ENCODE results near the gene WNT7A. TPM values are rescaled to one million over a fixed set of nuclear protein-coding genes. Genes with fewer than 3 reads are reported as not detected.
"Not testable (repeated sequence)": the region's sequence is repeated elsewhere in the genome, so short reads cannot be mapped to it uniquely, and the experiment has no call there.

WNT7A gene
- 0.23 TPM for polyA plus RNA-seq

- H3K27ac Mint-ChIP-seq, result no peak within 1 kb of the TSS
- H3K27me3 Mint-ChIP-seq, result peaks cover 51% of the 10 kb centered on the region
- peaks cover 0 to 3% (median 0%) of the 10 kb centered on the region in 3 donors for H3K9me3 Mint-ChIP-seq
- H3K4me1 Mint-ChIP-seq, result peaks cover 0 to 3% (median 0%) of the 10 kb centered on the region in 3 donors
- peak within 1 kb of the TSS; percentile 10 to 64 (median 59) for H3K4me3 Mint-ChIP-seq
- peaks cover 2% of the 10 kb centered on the region for H3K36me3 Mint-ChIP-seq
Observed at GRCh38 chr3:13879946-13880810, at the start of gene WNT7A. TSS of gene WNT7A (minus strand) at chr3:13880071. CDS start at chr3:13879816, 255 bp downstream.

- not testable (repeated sequence) for H3K27ac Mint-ChIP-seq, H3K36me3 Mint-ChIP-seq, H3K4me1 Mint-ChIP-seq, H3K4me3 Mint-ChIP-seq
- Mint-ChIP-seq H3K9me3 (peaks cover 17 to 27% (median 22%) of the 10 kb centered on the region in 3 donors), H3K27me3 (peaks cover 13% of the 10 kb centered on the region)
Observed at GRCh38 chr3:13928741-13929140, 48.9 kb upstream of the WNT7A start.

GRCh38 chr3:13927295-13927694 lies 47.4 kb upstream of the WNT7A start:
- peaks cover 5% of the 10 kb centered on the region for H3K27me3 Mint-ChIP-seq
- H3K36me3 Mint-ChIP-seq, result peaks cover 4% of the 10 kb centered on the region
- H3K27ac Mint-ChIP-seq, result no peak overlapping the region
- H3K4me3 Mint-ChIP-seq, result no peak overlapping the region
- H3K4me1 Mint-ChIP-seq, result no peaks in the 10 kb centered on the region
- peaks cover 17 to 27% (median 23%) of the 10 kb centered on the region in 3 donors for H3K9me3 Mint-ChIP-seq

- Mint-ChIP-seq H3K4me1 (peaks cover 0 to 1% (median 0%) of the 10 kb centered on the region in 3 donors), H3K9me3 (peaks cover 20 to 45% (median 31%) of the 10 kb centered on the region in 3 donors), H3K4me3 (no peak overlapping the region), H3K27ac (no peak overlapping the region), H3K36me3 (no peaks in the 10 kb centered on the region), H3K27me3 (no peaks in the 10 kb centered on the region)
Observed at GRCh38 chr3:13916375-13916774, 36.5 kb upstream of the WNT7A start.

- Mint-ChIP-seq H3K36me3 (peaks cover 3% of the 10 kb centered on the region), H3K4me3 (no peak overlapping the region), H3K9me3 (peaks cover 24 to 47% (median 37%) of the 10 kb centered on the region in 3 donors), H3K4me1 (peaks cover 0 to 1% (median 0%) of the 10 kb centered on the region in 3 donors), H3K27ac (no peak overlapping the region), H3K27me3 (peaks cover 2% of the 10 kb centered on the region)
Observed at GRCh38 chr3:13902648-13903238, 22.9 kb upstream of the WNT7A start.

- Mint-ChIP-seq H3K4me3 (no peak overlapping the region), H3K4me1 (no peaks in the 10 kb centered on the region), H3K27me3 (peaks cover 2% of the 10 kb centered on the region), H3K36me3 (peaks cover 3% of the 10 kb centered on the region), H3K9me3 (peaks cover 24 to 44% (median 37%) of the 10 kb centered on the region in 3 donors), H3K27ac (no peak overlapping the region)
Observed at GRCh38 chr3:13901935-13902584, 22.2 kb upstream of the WNT7A start.

GRCh38 chr3:13898346-13898745 lies 18.5 kb upstream of the WNT7A start:
- Mint-ChIP-seq H3K4me1 (peaks cover 0 to 12% (median 3%) of the 10 kb centered on the region in 3 donors), H3K9me3 (peaks cover 12 to 22% (median 16%) of the 10 kb centered on the region in 3 donors), H3K4me3 (no peak overlapping the region), H3K27ac (no peak overlapping the region), H3K36me3 (peaks cover 3% of the 10 kb centered on the region), H3K27me3 (peaks cover 9% of the 10 kb centered on the region)

GRCh38 chr3:13896473-13897154 lies 16.7 kb upstream of the WNT7A start:
- peak overlapping the region; percentile 2 to 95 (median 68) for H3K27ac Mint-ChIP-seq
- H3K4me3 Mint-ChIP-seq, result peak overlapping the region; percentile 68 to 96 (median 90)
- H3K9me3 Mint-ChIP-seq, result peaks cover 9 to 22% (median 9%) of the 10 kb centered on the region in 3 donors
- peaks cover 3% of the 10 kb centered on the region for H3K36me3 Mint-ChIP-seq
- peaks cover 0 to 13% (median 3%) of the 10 kb centered on the region in 3 donors for H3K4me1 Mint-ChIP-seq
- peaks cover 9% of the 10 kb centered on the region for H3K27me3 Mint-ChIP-seq

- Mint-ChIP-seq H3K4me1 (peaks cover 0 to 22% (median 5%) of the 10 kb centered on the region in 3 donors), H3K27me3 (peaks cover 13% of the 10 kb centered on the region), H3K27ac (peak overlapping the region; percentile 50 to 95 (median 86)), H3K4me3 (peak overlapping the region; percentile 85 to 96 (median 92)), H3K9me3 (peaks cover under 1 to 14% (median 5%) of the 10 kb centered on the region in 3 donors), H3K36me3 (no peaks in the 10 kb centered on the region)
Observed at GRCh38 chr3:13895155-13896105, 15.6 kb upstream of the WNT7A start.

- peaks cover 0 to 11% (median 5%) of the 10 kb centered on the region in 3 donors for H3K9me3 Mint-ChIP-seq
- peaks cover 0 to 22% (median 5%) of the 10 kb centered on the region in 3 donors for H3K4me1 Mint-ChIP-seq
- no peak overlapping the region for H3K27ac Mint-ChIP-seq
- peaks cover 13% of the 10 kb centered on the region for H3K27me3 Mint-ChIP-seq
- H3K36me3 Mint-ChIP-seq, result no peaks in the 10 kb centered on the region
- H3K4me3 Mint-ChIP-seq, result peak overlapping the region; percentile 85 to 96 (median 92)
Observed at GRCh38 chr3:13894807-13895154, 14.9 kb upstream of the WNT7A start.

- Mint-ChIP-seq H3K9me3 (peaks cover 0 to 7% (median 3%) of the 10 kb centered on the region in 3 donors), H3K4me1 (peaks cover 0 to 22% (median 5%) of the 10 kb centered on the region in 3 donors), H3K27me3 (peaks cover 13% of the 10 kb centered on the region), H3K36me3 (no peaks in the 10 kb centered on the region), H3K27ac (no peak overlapping the region), H3K4me3 (peak overlapping the region in 3 of 4 donors; percentile 10 to 88 (median 36))
Observed at GRCh38 chr3:13894096-13894806, 14.4 kb upstream of the WNT7A start.

GRCh38 chr3:13892304-13892703 lies 12.4 kb upstream of the WNT7A start:
- Mint-ChIP-seq H3K36me3 (no peaks in the 10 kb centered on the region), H3K27ac (no peak overlapping the region)

GRCh38 chr3:13891492-13892073 lies 11.7 kb upstream of the WNT7A start:
- no peak overlapping the region for H3K27ac Mint-ChIP-seq
- H3K27me3 Mint-ChIP-seq, result peaks cover 12% of the 10 kb centered on the region
- peaks cover 0 to 1% (median 0%) of the 10 kb centered on the region in 3 donors for H3K9me3 Mint-ChIP-seq
- peaks cover 0 to 21% (median 4%) of the 10 kb centered on the region in 3 donors for H3K4me1 Mint-ChIP-seq
- peak overlapping the region in 1 of 4 donors; percentile 26 for H3K4me3 Mint-ChIP-seq
- no peaks in the 10 kb centered on the region for H3K36me3 Mint-ChIP-seq

More at GRCh38 chr3:13892304-13892703, 12.4 kb upstream of the WNT7A start:
- H3K4me3 Mint-ChIP-seq, result no peak overlapping the region
- H3K4me1 Mint-ChIP-seq, result peaks cover 0 to 22% (median 5%) of the 10 kb centered on the region in 3 donors
- peaks cover 12% of the 10 kb centered on the region for H3K27me3 Mint-ChIP-seq
- peaks cover 0 to 1% (median 0%) of the 10 kb centered on the region in 3 donors for H3K9me3 Mint-ChIP-seq

Measured in IgD-negative memory B cell (primary cell).